Activated CD4-positive, alpha-beta T cell treated with anti-CD3 and anti-CD28 coated beads for 24 hours (primary cell): Measurements from ENCODE around the gene STK11.
"Not testable (repeated sequence)": the region's sequence is repeated elsewhere in the genome, so short reads cannot be mapped to it uniquely, and the experiment has no call there.

Experiments used
- DNase-seq, 2 donors: peaks; one replicate each; pipeline ENCODE4 v3.0.0-alpha.2; 2020; ENCODE audit warnings: low read depth in 2 of 2

Gene STK11

GRCh38 chr19:1169411-1169791 lies 36.2 kb upstream of the STK11 start:
- DNase-seq = no peak

GRCh38 chr19:1169921-1170885 lies 35.4 kb upstream of the STK11 start:
- DNase-seq = no peak

- no peak for DNase-seq
Observed at GRCh38 chr19:1170938-1171754, 34.4 kb upstream of the STK11 start.

DNA sequence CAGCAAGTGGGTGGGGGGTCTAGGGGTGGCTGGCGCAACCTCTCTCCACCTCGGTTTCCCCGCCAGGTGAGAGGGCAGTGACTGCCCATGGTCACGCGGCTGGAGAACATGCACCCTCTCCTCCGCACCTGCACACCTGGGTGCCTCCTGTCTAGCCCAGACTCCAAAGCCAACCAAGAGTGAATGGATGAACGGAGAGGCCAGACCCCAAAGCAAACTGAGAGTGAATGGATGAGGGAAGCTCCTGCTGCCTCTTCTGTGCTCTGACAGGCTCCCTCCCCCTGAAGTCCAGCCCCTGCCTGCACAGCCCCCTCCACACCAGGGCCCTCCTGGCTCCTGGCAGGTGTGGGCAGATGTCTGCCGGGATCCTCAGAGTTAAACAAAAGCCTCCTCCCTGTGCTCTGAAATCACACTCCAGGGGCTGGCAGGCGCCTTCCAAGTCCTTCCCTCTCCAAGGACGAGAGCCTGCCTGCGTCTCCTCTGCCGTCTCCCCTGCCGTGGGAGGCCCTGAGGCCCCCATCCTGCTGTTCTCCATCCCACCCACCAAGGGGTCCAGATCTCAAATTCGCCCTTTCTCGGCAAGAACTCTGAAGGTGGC lies 33.7 kb upstream of the STK11 start:
- no peak for DNase-seq

DNA sequence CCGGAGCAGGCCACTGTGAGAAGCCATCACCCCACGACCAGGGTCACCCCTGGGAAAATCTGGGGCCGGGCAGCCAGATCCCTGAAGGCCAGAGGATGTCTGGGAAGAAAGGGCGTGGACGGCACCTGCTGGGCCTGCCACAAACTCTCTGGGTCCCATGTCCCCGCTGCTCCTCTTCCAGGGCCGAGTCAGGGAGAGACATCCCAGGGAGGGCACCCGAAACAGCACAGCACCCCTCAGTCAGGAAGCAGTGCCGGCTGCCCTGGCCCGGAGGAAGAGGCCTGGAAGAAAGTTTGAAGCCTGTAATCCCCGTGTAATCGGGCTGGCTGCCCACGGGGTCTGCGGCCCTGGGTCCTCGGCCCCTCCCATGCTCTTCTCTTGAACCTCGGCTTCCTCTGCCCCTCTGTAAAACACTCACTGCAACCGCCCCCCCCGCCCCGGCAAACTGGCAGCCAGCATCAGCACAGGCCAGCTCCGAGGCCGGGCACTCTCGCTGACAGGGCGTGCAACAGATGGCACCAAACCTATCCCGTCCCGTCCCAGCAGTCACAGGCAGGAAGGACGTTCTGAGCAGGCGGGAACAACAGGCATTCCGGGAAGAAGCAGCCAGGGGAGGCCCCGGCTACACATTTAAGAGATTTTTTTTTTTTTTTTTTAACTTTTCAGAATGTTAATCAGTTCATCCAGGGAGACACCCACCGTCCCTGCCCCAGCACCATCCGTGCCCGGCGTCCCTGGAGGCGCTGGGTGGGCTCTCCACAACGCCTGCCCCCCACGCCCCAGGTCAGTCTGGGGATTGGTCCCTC lies 33.0 kb upstream of the STK11 start:
- no peak for DNase-seq

DNA sequence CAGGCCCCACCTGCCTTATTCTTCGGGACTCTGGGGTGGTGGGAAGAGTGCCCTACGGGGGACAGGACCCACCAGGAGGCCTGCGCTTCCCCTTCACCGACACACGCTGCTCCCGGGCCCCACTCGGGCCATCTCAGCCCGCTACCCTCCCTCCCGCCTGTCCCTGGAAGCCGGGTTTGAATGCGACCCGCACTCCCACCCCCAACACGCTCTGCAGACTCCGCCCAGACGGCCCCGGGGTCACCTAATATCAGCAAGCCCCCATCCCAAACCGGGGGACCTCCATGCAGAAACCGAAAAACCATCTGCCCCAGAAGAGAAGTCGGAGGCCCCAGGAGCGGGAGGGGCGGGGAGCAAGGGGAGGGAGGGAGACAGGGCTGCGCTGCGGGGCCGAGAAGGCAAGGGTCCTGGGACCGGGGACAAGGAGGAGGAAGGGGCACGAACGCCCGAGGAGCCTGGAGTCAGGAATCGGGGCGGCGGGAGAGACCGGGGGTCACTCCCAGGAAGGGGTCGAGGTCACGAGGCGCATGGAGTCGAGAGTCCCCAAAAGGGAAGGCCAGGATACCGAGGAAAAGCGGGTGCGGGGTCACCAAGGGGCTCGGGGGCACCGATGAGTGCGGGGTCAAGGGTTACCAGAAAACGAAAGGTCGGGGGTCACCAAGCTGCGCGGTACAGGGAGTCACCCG lies 32.3 kb upstream of the STK11 start:
- DNase-seq = no peak

GRCh38 chr19:1173845-1174809 lies 31.5 kb upstream of the STK11 start, which contains the start of gene SBNO2:
SBNO2 (minus strand) TSS chr19:1174268; CDS start chr19:1154276, 19,992 bp downstream.
- DNase-seq = peak; percentile 91 to 94

DNA sequence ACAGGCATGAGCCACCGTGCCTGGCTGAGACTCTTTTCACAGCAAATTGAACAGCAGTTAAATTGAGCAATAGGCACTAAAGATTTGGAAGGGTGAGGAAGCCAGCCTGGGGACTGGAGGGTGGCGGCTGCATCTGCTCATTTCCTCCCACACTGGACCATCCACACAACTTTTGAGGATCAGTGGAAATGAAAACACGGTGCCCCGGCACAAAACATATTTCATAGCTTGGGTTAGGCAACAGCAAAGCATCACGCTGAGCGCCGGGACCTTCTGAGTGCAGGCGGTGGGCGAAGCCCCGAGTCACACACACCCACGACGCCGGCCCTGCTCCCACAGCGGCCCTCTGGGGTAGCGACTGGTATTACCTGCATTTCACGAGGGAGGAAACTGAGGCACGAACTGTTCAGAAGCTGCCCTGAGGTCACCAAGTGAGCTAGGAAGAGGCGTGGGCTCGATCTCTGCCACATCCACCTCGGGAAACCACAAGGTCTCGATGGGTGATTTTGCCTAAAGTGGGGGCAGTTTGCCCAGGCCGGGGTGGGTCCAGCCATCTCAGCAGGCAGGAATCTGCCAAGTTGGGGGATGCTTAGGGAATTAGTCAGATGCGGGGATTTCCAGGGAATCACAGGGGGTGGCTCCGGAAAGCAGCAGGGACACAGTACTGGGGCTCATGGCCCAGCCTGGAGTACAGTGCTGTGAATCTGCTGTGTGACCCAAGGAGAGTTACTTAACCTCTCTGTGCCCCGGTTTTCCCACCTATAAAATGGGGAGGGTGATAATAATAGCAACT lies 28.1 kb upstream of the STK11 start:
- DNase-seq = no peak

DNA sequence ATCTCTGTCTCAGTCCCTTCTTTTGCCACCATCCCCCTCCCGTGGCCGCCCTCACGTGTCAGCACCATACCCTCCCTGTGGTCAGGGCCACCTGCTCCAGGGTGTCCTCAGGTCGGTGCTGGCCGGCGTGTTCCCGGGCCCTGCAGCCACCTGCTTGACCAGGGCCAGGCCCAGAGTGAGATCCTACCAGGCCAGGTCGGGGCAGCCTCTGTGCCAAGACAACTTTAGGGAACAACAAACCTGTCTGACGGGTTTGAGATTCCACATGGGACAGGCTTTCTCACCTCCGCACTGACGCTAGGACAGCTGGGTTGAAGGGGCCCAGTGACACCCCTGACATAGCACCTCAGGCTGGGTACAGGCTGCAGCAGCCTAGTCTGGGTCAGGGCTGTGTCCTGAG lies 24.0 kb upstream of the STK11 start:
- no peak for DNase-seq

DNA sequence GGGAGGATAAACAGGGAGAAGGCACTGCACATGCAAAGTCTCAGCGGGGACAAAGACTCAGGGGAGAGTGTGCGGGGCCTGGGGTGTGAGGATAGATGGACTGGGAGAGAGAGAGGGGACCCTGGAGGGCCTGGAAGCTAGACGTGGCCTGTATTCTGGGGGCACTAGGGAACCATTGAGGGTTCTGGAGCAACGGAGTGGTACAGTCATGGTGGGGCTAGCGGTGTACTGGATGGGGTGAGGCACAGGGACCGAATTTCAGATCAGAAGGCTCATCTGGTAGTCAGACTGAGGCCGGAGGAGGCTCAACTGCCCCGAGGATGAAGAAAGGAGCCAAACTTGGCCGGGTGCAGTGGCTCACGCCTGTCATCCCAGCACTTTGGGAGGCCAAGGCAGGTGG lies 23.5 kb upstream of the STK11 start:
- no peak for DNase-seq

- DNase-seq = no peak
Observed at GRCh38 chr19:1182727-1183126, 22.9 kb upstream of the STK11 start.

GRCh38 chr19:1183543-1184172 lies 21.9 kb upstream of the STK11 start:
- no peak for DNase-seq

- DNase-seq = peak; percentile 40 to 48
Observed at GRCh38 chr19:1189419-1189818, 16.2 kb upstream of the STK11 start.

DNA sequence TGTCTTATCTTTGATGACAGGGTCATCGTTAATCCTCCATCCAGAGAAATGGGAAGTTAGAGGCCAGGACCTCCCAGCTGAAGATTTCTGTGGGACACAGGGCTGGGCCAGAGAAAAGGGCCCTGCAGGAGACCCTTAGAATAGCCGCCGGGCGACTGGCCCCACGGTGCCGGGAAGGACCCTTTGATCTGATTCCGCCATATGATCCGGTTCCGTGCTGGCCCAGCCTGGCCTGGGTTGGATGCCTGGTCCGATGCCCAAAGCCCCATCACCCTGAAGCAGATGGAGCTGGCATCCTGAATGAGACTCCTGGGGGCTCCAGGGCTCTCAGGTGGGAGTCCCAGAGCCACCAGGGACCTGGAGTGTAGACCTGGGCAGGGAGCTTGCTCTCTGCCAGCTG lies 6.0 kb upstream of the STK11 start:
- no peak for DNase-seq

GRCh38 chr19:1200614-1201013 lies 5.0 kb upstream of the STK11 start:
- not testable (repeated sequence) for DNase-seq

DNA sequence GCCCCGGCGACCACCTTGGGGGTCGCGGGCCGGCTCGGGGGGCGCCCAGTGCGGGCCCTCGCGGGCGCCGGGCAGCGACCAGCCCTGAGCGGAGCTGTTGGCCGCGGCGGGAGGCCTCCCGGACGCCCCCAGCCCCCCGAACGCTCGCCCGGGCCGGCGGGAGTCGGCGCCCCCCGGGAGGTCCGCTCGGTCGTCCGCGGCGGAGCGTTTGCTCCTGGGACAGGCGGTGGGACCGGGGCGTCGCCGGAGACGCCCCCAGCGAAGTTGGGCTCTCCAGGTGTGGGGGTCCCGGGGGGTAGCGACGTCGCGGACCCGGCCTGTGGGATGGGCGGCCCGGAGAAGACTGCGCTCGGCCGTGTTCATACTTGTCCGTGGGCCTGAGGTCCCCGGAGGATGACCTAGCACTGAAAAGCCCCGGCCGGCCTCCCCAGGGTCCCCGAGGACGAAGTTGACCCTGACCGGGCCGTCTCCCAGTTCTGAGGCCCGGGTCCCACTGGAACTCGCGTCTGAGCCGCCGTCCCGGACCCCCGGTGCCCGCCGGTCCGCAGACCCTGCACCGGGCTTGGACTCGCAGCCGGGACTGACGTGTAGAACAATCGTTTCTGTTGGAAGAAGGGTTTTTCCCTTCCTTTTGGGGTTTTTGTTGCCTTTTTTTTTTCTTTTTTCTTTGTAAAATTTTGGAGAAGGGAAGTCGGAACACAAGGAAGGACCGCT lies 729 bp downstream of the STK11 start:
- DNase-seq = no peak

DNA sequence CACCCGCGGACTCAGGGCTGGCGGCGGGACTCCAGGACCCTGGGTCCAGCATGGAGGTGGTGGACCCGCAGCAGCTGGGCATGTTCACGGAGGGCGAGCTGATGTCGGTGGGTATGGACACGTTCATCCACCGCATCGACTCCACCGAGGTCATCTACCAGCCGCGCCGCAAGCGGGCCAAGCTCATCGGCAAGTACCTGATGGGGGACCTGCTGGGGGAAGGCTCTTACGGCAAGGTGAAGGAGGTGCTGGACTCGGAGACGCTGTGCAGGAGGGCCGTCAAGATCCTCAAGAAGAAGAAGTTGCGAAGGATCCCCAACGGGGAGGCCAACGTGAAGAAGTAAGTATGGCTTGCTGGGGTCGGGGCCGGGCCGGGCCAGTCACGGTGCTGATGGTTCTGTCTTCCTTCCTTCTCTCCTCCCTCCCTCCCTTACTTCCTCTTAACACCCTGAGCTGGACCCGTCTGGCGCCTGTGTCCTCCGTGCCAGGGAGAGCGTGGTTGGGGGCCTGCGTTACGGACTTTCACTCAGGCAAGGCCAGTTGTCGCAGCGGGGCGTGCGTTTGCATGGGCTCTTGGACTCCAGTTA lies 1.4 kb downstream of the STK11 start:
- DNase-seq = no peak
